IPS-20b (cell line): ENCODE data around the gene WFDC1.
A peak's percentile ranks its signal among the peaks of the same experiment; 100 is the strongest.

ENCODE experiments used
- H3K27ac ChIP-seq: one replicate; pipeline ENCODE4 v1.5.1; 2013; ENCODE audit warnings: low read length
- H3K27me3 ChIP-seq: 2 replicates; pipeline ENCODE4 v1.6.1; 2013; ENCODE audit warnings: mild to moderate bottlenecking, low read length, inconsistent platforms; ENCODE audit not compliant: insufficient read depth
- H3K36me3 ChIP-seq: 2 replicates; pipeline ENCODE4 v1.6.1; 2013; ENCODE audit warnings: low read depth, mild to moderate bottlenecking, inconsistent platforms, low read length, moderate library complexity; ENCODE audit not compliant: insufficient read depth
- H3K4me1 ChIP-seq: 2 replicates; pipeline ENCODE4 v1.6.1; 2013; ENCODE audit warnings: mild to moderate bottlenecking, control low read depth, inconsistent platforms, low read length, moderate library complexity; ENCODE audit not compliant: insufficient read depth
- H3K4me3 ChIP-seq: 2 replicates; pipeline ENCODE4 v1.5.1; 2013; ENCODE audit warnings: mild to moderate bottlenecking, low read length, inconsistent platforms
- H3K9ac ChIP-seq: 2 replicates; pipeline ENCODE4 v1.6.1; 2013; ENCODE audit warnings: low read depth, mild to moderate bottlenecking, inconsistent platforms, low read length, moderate library complexity
- H3K9me3 ChIP-seq: 2 replicates; pipeline ENCODE4 v1.6.1; 2013; ENCODE audit warnings: mild to moderate bottlenecking, low read depth, low read length, inconsistent platforms; ENCODE audit not compliant: insufficient read depth

The WFDC1 gene

GRCh38 chr16:84260766-84261554, 33.7 kb upstream of the WFDC1 start:
- no peaks in the 10 kb centered on the region for H3K36me3 ChIP-seq
- no peak overlapping the region for H3K27ac ChIP-seq
- no peaks in the 10 kb centered on the region for H3K27me3 ChIP-seq
- H3K4me1 ChIP-seq: no peaks in the 10 kb centered on the region
- H3K9me3 ChIP-seq: no peaks in the 10 kb centered on the region
- no peak overlapping the region for H3K9ac ChIP-seq
- no peak overlapping the region for H3K4me3 ChIP-seq

- Histone ChIP-seq H3K9me3 (no peaks in the 10 kb centered on the region), H3K36me3 (no peaks in the 10 kb centered on the region), H3K4me1 (no peaks in the 10 kb centered on the region; the same call in 1 of the 2 replicates), H3K9ac (no peak overlapping the region), H3K4me3 (no peak overlapping the region), H3K27me3 (no peaks in the 10 kb centered on the region), H3K27ac (no peak overlapping the region)
Observed at GRCh38 chr16:84262031-84262430, 32.6 kb upstream of the WFDC1 start.

GRCh38 chr16:84262939-84263338, 31.7 kb upstream of the WFDC1 start:
- Histone ChIP-seq H3K36me3 (no peaks in the 10 kb centered on the region), H3K27me3 (no peaks in the 10 kb centered on the region), H3K9me3 (no peaks in the 10 kb centered on the region), H3K4me1 (no peaks in the 10 kb centered on the region; the same call in 1 of the 2 replicates), H3K4me3 (no peak overlapping the region), H3K9ac (no peak overlapping the region), H3K27ac (no peak overlapping the region)

GRCh38 chr16:84266451-84266850, 28.2 kb upstream of the WFDC1 start:
- 0 out of 2 replicates have a peak, but pooled peaks cover 5% of the 10 kb centered on the region for H3K27me3 ChIP-seq
- H3K4me1 ChIP-seq: no peaks in the 10 kb centered on the region; the same call in 1 of the 2 replicates
- H3K9me3 ChIP-seq: no peaks in the 10 kb centered on the region
- no peak overlapping the region for H3K27ac ChIP-seq
- no peaks in the 10 kb centered on the region for H3K36me3 ChIP-seq
- H3K4me3 ChIP-seq: peak overlapping the region; percentile 20; the same call in 1 of the 2 replicates
- no peak overlapping the region for H3K9ac ChIP-seq

GRCh38 chr16:84267380-84267779, 27.3 kb upstream of the WFDC1 start:
- no peak overlapping the region for H3K9ac ChIP-seq
- H3K27ac ChIP-seq: no peak overlapping the region
- H3K4me1 ChIP-seq: no peaks in the 10 kb centered on the region; the same call in 1 of the 2 replicates
- no peaks in the 10 kb centered on the region for H3K9me3 ChIP-seq
- 0 out of 2 replicates have a peak, but pooled peaks cover 5% of the 10 kb centered on the region for H3K27me3 ChIP-seq
- H3K36me3 ChIP-seq: no peaks in the 10 kb centered on the region
- H3K4me3 ChIP-seq: no peak overlapping the region

DNA sequence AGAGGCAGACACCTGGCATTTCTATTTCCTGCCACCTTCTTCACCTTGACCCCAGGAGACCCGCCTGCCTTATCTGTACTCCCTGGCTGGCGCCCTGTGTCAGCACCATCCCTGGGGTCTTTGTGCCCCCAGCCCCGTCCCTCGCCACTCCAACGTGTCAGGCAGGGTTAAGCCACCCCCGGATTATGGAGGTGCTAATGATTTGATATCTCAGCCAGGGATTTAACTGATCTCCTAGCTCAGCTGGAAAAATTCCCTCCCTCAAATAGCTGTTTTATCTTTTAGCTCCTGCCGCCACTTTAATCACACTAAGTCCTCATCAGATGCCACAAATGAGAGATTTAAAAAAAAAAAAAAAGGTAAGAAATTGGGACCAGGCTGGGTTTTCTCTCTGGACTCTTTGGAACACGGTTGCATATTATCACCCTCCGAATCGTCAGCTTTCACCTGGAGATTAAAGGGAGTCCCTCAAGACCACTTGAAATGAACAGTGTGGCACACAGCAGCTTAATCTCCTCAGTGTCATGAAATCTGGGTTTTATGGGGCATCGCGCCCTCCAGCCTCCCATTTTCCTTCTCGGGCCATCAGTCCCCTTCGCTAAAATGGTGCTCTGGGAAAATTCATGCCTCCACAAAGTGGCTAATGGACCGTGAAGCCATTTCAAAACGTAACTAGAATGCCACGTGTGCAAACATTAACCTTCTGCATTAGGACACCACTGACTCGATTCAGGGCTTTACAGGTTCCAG, 26.2 kb upstream of the WFDC1 start:
- H3K4me3 ChIP-seq: no peak overlapping the region
- H3K27ac ChIP-seq: no peak overlapping the region
- H3K4me1 ChIP-seq: no peaks in the 10 kb centered on the region; the same call in 1 of the 2 replicates
- H3K36me3 ChIP-seq: no peaks in the 10 kb centered on the region
- no peaks in the 10 kb centered on the region for H3K9me3 ChIP-seq
- no peak overlapping the region for H3K9ac ChIP-seq
- H3K27me3 ChIP-seq: peaks cover 5% of the 10 kb centered on the region; the same call in 1 of the 2 replicates

DNA sequence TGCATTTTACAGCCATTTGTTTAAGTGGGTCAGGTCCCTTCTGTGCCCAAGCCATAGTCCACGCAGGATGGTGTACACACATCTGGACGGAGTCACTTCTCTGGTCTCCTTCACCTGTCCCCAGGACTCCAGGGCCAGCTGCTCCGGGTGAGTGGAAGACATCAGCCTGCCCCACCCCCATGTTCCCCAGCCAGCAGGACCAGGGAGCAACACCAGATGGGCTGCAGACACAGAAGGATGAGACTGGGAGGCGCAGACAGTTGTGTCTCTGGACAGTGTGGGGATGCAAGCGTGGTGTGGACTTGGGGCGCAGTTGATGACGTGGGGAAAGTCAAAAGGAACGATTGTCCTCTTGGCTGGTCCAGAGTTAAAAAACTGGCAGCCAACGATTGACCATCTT, 24.6 kb upstream of the WFDC1 start:
- Histone ChIP-seq H3K27me3 (peaks cover 5% of the 10 kb centered on the region; the same call in 1 of the 2 replicates), H3K4me3 (no peak overlapping the region), H3K36me3 (no peaks in the 10 kb centered on the region), H3K9ac (no peak overlapping the region), H3K9me3 (no peaks in the 10 kb centered on the region), H3K27ac (no peak overlapping the region), H3K4me1 (no peaks in the 10 kb centered on the region; the same call in 1 of the 2 replicates)

DNA sequence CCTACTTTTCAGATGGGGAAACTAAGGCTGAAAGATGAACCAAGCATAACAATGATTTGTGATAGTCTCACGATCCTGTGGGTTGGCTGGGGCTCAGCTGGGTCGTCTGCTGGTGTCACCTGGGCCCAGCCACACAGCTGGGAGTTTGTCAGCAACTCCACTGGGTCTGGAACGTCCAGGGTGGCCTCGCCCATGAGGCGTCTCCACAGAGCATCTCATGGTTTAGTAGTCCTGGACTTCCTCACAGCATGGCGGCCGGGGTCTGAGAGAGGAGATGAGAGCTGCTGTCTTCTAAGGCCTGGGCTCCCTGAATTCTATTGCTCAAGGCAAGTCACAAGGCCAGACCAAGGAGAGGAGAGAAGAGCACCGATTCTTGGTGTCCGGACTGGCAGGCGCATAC, 24.1 kb upstream of the WFDC1 start:
- H3K9ac ChIP-seq: no peak overlapping the region
- H3K27ac ChIP-seq: no peak overlapping the region
- H3K36me3 ChIP-seq: no peaks in the 10 kb centered on the region
- no peaks in the 10 kb centered on the region for H3K9me3 ChIP-seq
- H3K4me3 ChIP-seq: no peak overlapping the region
- H3K27me3 ChIP-seq: peaks cover 5% of the 10 kb centered on the region; the same call in 1 of the 2 replicates
- H3K4me1 ChIP-seq: no peaks in the 10 kb centered on the region; the same call in 1 of the 2 replicates

DNA sequence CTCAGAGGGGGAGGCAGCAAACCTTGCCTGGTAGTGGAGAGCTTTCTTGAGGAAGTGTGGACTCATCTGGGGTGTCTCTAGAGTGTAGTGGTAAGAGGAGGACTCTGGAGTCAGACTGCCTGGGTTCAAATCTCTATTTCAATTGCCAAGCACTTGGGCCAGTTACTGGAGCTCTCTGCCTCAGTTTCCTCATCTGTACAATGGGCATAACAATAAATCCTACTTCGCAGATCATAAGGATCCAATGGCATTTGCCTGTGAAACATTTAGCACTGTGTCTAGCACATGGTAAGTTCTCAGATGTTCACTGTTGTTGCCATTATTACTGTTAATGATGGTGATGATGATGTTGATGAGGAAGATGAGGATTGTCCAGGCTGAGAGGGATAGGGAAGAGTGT, 23.6 kb upstream of the WFDC1 start:
- peaks cover 5% of the 10 kb centered on the region; the same call in 1 of the 2 replicates for H3K27me3 ChIP-seq
- H3K9me3 ChIP-seq: no peaks in the 10 kb centered on the region
- H3K4me1 ChIP-seq: no peaks in the 10 kb centered on the region; the same call in 1 of the 2 replicates
- H3K36me3 ChIP-seq: no peaks in the 10 kb centered on the region
- no peak overlapping the region for H3K27ac ChIP-seq
- H3K4me3 ChIP-seq: no peak overlapping the region
- no peak overlapping the region for H3K9ac ChIP-seq

GRCh38 chr16:84271866-84272265, 22.8 kb upstream of the WFDC1 start:
- Histone ChIP-seq H3K9me3 (no peaks in the 10 kb centered on the region), H3K9ac (no peak overlapping the region), H3K4me1 (no peaks in the 10 kb centered on the region; the same call in 1 of the 2 replicates), H3K27ac (no peak overlapping the region), H3K36me3 (no peaks in the 10 kb centered on the region), H3K4me3 (no peak overlapping the region), H3K27me3 (peaks cover 5% of the 10 kb centered on the region; the same call in 1 of the 2 replicates)

GRCh38 chr16:84272740-84273320, 21.8 kb upstream of the WFDC1 start:
- no peaks in the 10 kb centered on the region for H3K36me3 ChIP-seq
- H3K27ac ChIP-seq: no peak overlapping the region
- H3K4me1 ChIP-seq: no peaks in the 10 kb centered on the region
- H3K9me3 ChIP-seq: no peaks in the 10 kb centered on the region
- no peak overlapping the region for H3K4me3 ChIP-seq
- H3K27me3 ChIP-seq: peaks cover 5% of the 10 kb centered on the region; the same call in 1 of the 2 replicates
- H3K9ac ChIP-seq: no peak overlapping the region
